ENCODE measurements around the gene CRY2. TPM values are rescaled to one million over a fixed set of nuclear protein-coding genes. Genes with fewer than 3 reads are reported as not detected.
A peak's percentile ranks its signal among the peaks of the same experiment; 100 is the strongest.
"Not testable (repeated sequence)": the region's sequence is repeated elsewhere in the genome, so short reads cannot be mapped to it uniquely, and the experiment has no call there.

CRY2 gene
- polyA plus RNA-seq, 1 experiment, result 16.7 TPM

GRCh38 chr11:45899448-45900174 lies 52.3 kb downstream of the CRY2 start:
- H3K36me3 ChIP-seq (ENCODE audit: control insufficient read depth, insufficient read depth, low read length), result peaks cover 3% of the 10 kb centered on the region
- POLR2A ChIA-PET, result no interaction called here
- H3K27me3 ChIP-seq (ENCODE audit: control insufficient read depth, insufficient read depth, low read length), result peaks cover 3% of the 10 kb centered on the region
- H3K4me3 ChIP-seq (ENCODE audit: low read depth, low read length), result peak overlapping the region; percentile 66
- TF ChIP-seq CTCF (IDR thresholded peaks at IDR 0.05; ENCODE audit: insufficient read depth, low read depth, low read length), result no peak
- DNase-seq (ENCODE audit: low read depth), result peak; percentile 36
- CTCF ChIA-PET, result interaction anchor here (0.5 to 1.7 kb wide), 5 partner anchors 26 to 65 kb away, joined by 3 to 6 read pairs (median 3); partner anchors contain the start of gene CRY2

DNA sequence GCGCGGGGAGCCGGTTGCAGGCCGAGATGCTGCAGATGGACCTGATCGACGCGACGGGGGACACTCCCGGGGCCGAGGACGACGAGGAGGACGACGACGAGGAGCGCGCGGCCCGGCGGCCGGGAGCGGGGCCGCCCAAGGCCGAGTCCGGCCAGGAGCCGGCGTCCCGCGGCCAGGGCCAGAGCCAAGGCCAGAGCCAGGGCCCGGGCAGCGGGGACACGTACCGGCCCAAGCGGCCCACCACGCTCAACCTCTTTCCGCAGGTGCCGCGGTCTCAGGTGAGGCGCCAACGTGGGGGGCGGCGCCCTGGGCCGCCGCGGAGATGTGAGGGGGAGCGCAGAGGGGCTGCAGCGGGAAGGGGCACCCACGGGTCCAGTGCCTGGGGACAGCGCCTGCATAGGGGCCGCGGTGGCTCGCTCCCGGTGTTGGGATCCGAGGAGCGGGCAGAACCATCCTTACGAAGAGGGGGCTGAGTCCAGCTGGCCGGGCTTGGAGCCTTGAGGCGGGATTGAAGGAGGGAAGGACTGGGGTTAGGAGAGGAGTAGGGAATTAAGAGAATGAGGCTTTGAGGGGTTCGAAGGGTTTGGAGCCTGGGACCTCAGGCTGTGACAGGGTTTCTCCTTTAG lies 53.0 kb downstream of the CRY2 start:
- POLR2A ChIA-PET; DNase-seq (ENCODE audit: low read depth); H3K27me3 ChIP-seq (ENCODE audit: control insufficient read depth, insufficient read depth, low read length); H3K36me3 ChIP-seq (ENCODE audit: control insufficient read depth, insufficient read depth, low read length): not testable (repeated sequence)
- peak overlapping the region; percentile 66 for H3K4me3 ChIP-seq (ENCODE audit: low read depth, low read length)
- CTCF ChIA-PET, result interaction anchor here (1.1 to 1.3 kb wide), 2 partner anchors 28 to 58 kb away, joined by 3 to 6 read pairs; no protein-coding TSS in a partner anchor

DNA sequence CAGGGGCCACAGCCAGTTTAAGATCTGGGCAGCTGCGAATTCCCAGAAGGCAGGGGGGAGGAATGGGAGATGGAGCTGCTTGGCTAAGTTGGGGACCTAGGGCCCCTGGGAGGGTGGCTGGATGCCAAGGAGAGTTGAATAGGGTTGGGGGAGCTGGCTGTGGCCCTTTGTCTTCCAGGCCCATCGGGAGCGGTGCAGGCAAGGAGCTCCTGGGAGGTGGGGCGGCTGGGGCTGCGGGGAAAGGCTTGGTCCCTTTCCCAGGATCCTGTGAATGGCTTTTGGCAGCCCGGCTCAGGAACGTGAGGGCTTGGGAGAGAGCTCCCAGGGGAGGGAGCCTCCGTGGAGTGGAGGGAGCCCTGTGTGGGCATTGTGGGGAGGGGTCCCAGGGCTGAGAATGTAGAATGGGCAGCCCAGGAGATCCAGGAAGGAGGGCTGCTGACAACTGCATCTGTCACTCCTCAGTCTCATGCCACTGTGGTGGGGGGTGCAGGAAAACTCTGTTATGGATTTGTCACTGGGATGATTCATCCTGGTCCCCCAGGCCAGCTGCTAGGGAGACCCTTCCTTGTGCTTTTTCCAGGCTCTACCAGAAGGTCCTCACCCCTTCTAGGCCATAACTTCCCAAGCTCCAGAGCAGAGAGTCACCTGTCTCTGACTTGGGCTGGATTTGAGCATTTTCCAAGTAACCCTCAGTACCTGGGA lies 53.8 kb downstream of the CRY2 start:
- no peak for DNase-seq (ENCODE audit: low read depth)
- POLR2A ChIA-PET, result interaction anchor here (0.6 kb wide), 1 partner anchor 14 kb away, joined by 3 read pairs; no protein-coding TSS in a partner anchor
- H3K4me3 ChIP-seq (ENCODE audit: low read depth, low read length), result peak overlapping the region; percentile 66
- peaks cover 3% of the 10 kb centered on the region for H3K27me3 ChIP-seq (ENCODE audit: control insufficient read depth, insufficient read depth, low read length)
- CTCF ChIA-PET, result interaction anchor here (0.6 to 1.3 kb wide), 3 partner anchors 29 to 561 kb away, joined by 3 to 6 read pairs (median 3); no protein-coding TSS in a partner anchor
- no peak for TF ChIP-seq CTCF (IDR thresholded peaks at IDR 0.05; ENCODE audit: insufficient read depth, low read depth, low read length)
- peaks cover 4% of the 10 kb centered on the region for H3K36me3 ChIP-seq (ENCODE audit: control insufficient read depth, insufficient read depth, low read length)

GRCh38 chr11:45901626-45902025 lies 54.4 kb downstream of the CRY2 start:
- no peak overlapping the region for H3K4me3 ChIP-seq (ENCODE audit: low read depth, low read length)
- POLR2A ChIA-PET, result interaction anchor here (0.6 kb wide), 1 partner anchor 14 kb away, joined by 3 read pairs; no protein-coding TSS in a partner anchor
- CTCF ChIA-PET, result interaction anchor here (0.6 kb wide), 1 partner anchor 562 kb away, joined by 3 read pairs; no protein-coding TSS in a partner anchor
- no peak for DNase-seq (ENCODE audit: low read depth)
- H3K36me3 ChIP-seq (ENCODE audit: control insufficient read depth, insufficient read depth, low read length), result peaks cover 4% of the 10 kb centered on the region
- no peak for TF ChIP-seq CTCF (IDR thresholded peaks at IDR 0.05; ENCODE audit: insufficient read depth, low read depth, low read length)
- H3K27me3 ChIP-seq (ENCODE audit: control insufficient read depth, insufficient read depth, low read length), result peaks cover 3% of the 10 kb centered on the region

- CTCF ChIA-PET, result interaction anchor here (0.6 kb wide), 1 partner anchor 28 kb away, joined by 3 read pairs; no protein-coding TSS in a partner anchor
- Histone ChIP-seq H3K27me3 (ENCODE audit: control insufficient read depth, insufficient read depth, low read length) (no peaks in the 10 kb centered on the region), H3K36me3 (ENCODE audit: control insufficient read depth, insufficient read depth, low read length) (peaks cover 4% of the 10 kb centered on the region), H3K4me3 (ENCODE audit: low read depth, low read length) (no peak overlapping the region)
- no peak for TF ChIP-seq CTCF (IDR thresholded peaks at IDR 0.05; ENCODE audit: insufficient read depth, low read depth, low read length)
- POLR2A ChIA-PET, result no interaction called here
- no peak for DNase-seq (ENCODE audit: low read depth)
Observed at GRCh38 chr11:45902452-45903380, 55.4 kb downstream of the CRY2 start.

Data from BJ (cell line).